A673 (cell line): ENCODE data around the gene CPNE2.

Source experiments
- CTCF ChIP-seq: fragments of 300-800, 200-600 bp; sonication (generic); conservative IDR thresholded peaks from 2 replicates; pipeline ENCODE4 v1.5.1; 2017; ENCODE audit warnings: low read depth, mild to moderate bottlenecking, antibody characterized with exemption, low read length, moderate library complexity, mixed read lengths
- EZH2 ChIP-seq: fragments of 200-600 bp; sonication (generic); IDR thresholded peaks from 2 replicates; pipeline ENCODE4 v1.6.1; 2017; ENCODE audit warnings: borderline replicate concordance, low read depth, mild to moderate bottlenecking, mixed read lengths, antibody characterized with exemption, low read length; ENCODE audit not compliant: poor library complexity, severe bottlenecking

GRCh38 chr16:57084257-57084770 is 8.1 kb upstream of the CPNE2 start:
- peak; percentile 98 for TF ChIP-seq CTCF
- no peak for TF ChIP-seq EZH2
